DMS 273 (cell line): ENCODE data around the gene ZBTB7C.
A peak's percentile ranks its signal among the peaks of the same experiment; 100 is the strongest.

Experiments
- DNase-seq: peaks from one replicate; lab custom pipeline; 2025; ENCODE audit not compliant: unreplicated experiment; lab: John Stamatoyannopoulos, UW

ZBTB7C gene

DNA sequence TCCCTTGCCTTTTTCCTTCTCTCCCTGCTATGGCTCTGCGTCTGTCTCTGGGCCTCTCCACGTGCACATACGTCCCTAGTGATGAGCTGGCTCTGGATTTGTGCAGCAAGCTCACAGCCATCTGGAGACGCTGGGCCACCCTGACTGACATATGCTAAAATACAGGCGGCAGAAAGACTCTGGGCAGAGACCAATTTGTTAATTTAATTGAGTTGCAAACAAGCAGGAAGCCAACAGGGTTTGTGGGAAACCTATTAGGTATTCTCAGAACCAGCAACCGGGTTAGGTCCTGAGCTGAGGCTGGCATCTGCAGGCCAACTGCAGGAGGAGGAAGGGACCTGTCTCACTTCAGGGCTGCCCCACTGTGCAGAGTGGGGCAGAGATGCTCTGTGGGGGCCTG, 425.2 kb downstream of the ZBTB7C start:
- peak; percentile 90 for DNase-seq

DNA sequence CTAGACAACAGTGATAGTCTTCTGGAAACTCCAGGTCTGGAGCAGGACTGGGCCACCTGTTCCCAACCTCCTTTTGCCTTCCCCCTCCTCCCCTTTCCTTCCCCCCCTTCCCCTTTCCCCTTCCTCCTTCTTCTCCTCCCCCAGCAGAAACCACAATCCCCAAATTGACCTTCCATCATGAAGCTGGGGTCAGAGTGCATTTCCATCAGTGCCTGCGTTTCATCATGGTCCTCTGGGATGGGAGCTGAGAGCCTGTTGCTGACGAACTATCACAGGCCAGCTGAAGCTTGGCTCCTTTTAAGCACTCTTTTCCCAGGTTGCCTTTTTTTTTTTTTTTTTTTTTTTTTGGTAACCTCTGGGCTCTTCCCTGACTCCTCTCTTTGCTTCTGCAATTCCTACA, 426.1 kb downstream of the ZBTB7C start:
- no peak for DNase-seq

- no peak for DNase-seq
Measured at GRCh38 chr18:47981830-47982229, 427.4 kb downstream of the ZBTB7C start.

GRCh38 chr18:47981320-47981719, 427.9 kb downstream of the ZBTB7C start:
- DNase-seq, result no peak

- no peak for DNase-seq
Measured at GRCh38 chr18:47979611-47980200, 429.5 kb downstream of the ZBTB7C start.

DNA sequence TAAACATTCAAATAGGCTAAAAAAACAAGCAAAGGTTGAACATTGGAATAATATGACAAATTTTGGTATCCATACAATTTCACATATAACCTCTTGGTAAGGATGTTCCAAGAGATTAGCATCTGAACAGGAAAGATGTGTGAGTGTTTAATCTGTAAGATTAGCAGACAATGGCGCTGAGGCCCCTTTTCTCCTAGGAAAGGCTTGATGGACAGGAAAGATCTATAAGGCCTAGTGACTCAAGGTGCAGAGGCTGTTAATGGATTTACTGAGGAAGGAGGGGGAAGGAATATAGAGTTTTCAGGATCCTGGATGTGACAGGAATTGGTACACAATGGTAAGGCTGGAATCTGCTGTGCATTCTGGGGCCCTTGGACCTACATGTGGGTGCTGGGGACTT, 430.6 kb downstream of the ZBTB7C start:
- no peak for DNase-seq

DNA sequence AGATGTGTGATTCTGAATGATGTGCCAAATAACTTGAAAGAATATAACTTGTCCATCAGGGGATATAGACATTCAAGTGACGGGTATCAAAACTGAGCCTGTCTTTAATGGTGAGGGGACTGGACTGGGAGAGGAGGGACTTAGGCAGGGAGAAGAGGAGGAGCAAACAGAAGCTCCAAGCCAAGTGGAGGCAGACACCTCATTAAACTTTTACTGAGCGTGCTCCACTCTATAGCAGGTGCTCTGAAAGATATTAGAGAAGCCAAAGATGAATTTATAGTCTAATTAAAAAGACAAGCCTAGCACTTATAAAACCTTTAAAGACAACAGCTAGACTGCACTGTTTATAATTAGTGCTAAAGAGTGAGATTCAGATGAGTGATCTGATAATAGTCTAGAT, 431.0 kb downstream of the ZBTB7C start:
- DNase-seq, result no peak
